ENCODE data around the gene PCBP3. TPM values are rescaled to one million over a fixed set of nuclear protein-coding genes. Genes with fewer than 3 reads are reported as not detected.

The PCBP3 gene
- total RNA-seq, 1 experiment from 2014 or later, result 10.9 TPM

GRCh38 chr21:45847870-45848269 is 204.3 kb downstream of the PCBP3 start:
- H3K27me3 Mint-ChIP-seq (ENCODE audit: low read depth), result no peaks in the 10 kb centered on the region
- Histone ChIP-seq H2BK120ac (ENCODE audit: low read depth, low read length, poor library complexity, severe bottlenecking) (no peak overlapping the region), H3K27me3 (ENCODE audit: insufficient read depth, low read length) (no peaks in the 10 kb centered on the region), H3K9me3 (ENCODE audit: control insufficient read depth, low read depth, low read length) (no peaks in the 10 kb centered on the region), H3K18ac (ENCODE audit: insufficient read length, low read depth, low read length) (no peak overlapping the region), H3K14ac (ENCODE audit: insufficient read depth, low read length) (no peak overlapping the region), H2AFZ (ENCODE audit: low read length) (no peak overlapping the region), H3T11ph (ENCODE audit: low read length) (no peak overlapping the region), H3K79me2 (ENCODE audit: insufficient read depth, low read length) (no peaks in the 10 kb centered on the region), H4K20me1 (ENCODE audit: control insufficient read depth, insufficient read depth, insufficient read length) (no peaks in the 10 kb centered on the region), H3K27ac (ENCODE audit: insufficient read length, low read depth, low read length) (no peak overlapping the region), H3K9ac (ENCODE audit: extremely low read depth, insufficient read length, low read length) (no peak overlapping the region), H3K56ac (ENCODE audit: insufficient read length, low read depth, low read length) (no peak overlapping the region), H4K5ac (ENCODE audit: insufficient read length, low read depth, low read length) (no peak overlapping the region), H3K4me2 (ENCODE audit: insufficient read depth, insufficient read length, low read length) (no peak overlapping the region), H4K91ac (ENCODE audit: insufficient read length, low read depth, low read length) (no peak overlapping the region), H3K23ac (ENCODE audit: insufficient read length, low read depth, low read length) (no peak overlapping the region), H3K4me1 (ENCODE audit: insufficient read depth, low read length) (peaks cover 5% of the 10 kb centered on the region; the same call in 1 of the 2 replicates), H2BK12ac (ENCODE audit: insufficient read length, low read depth, low read length) (no peak overlapping the region), H3K23me2 (ENCODE audit: insufficient read length, low read depth, low read length, poor library complexity, severe bottlenecking) (no peaks in the 10 kb centered on the region), H4K8ac (replicated peaks; ENCODE audit: insufficient read length, low read depth, low read length) (no peak overlapping the region), H3K4ac (ENCODE audit: low read depth, low read length) (no peak overlapping the region), H2BK15ac (ENCODE audit: low read depth, low read length) (no peak overlapping the region), H2BK5ac (ENCODE audit: insufficient read length, low read length) (no peak overlapping the region), H2AK5ac (ENCODE audit: insufficient read length, low read length) (peak overlapping the region; percentile 37), H3K79me1 (ENCODE audit: insufficient read depth, low read depth, low read length, poor library complexity, severe bottlenecking) (no peaks in the 10 kb centered on the region), H2BK20ac (ENCODE audit: low read depth, low read length, poor library complexity, severe bottlenecking) (no peak overlapping the region)
- H3K4me1 Mint-ChIP-seq, result peaks cover 5 to 6% of the 10 kb centered on the region in 2 experiments; a peak in 3 of 4 replicates
- H3K4me3 Mint-ChIP-seq, result no peak overlapping the region
- WGBS (ENCODE audit: extremely low coverage, insufficient read length, low lambda C conversion rate), result no CpG with 5 or more reads among the region's 10 CpGs
- H3K9me3 Mint-ChIP-seq, result no peaks in the 10 kb centered on the region
- no peak overlapping the region for H3K27ac Mint-ChIP-seq
- H3K36me3 Mint-ChIP-seq (ENCODE audit: insufficient read depth in 1 of 3, low read depth in 3 of 3), result no peaks in the 10 kb centered on the region
- no peak for TF ChIP-seq CTCF (conservative IDR thresholded peaks at IDR 0.05)
- peak; percentile 11 for DNase-seq
